Neural cell (in vitro differentiated cells): ENCODE measurements around the gene SLC25A15.

Experiments
- CTCF ChIP-seq: fragments of 450-650 bp; IDR thresholded peaks from 2 replicates; pipeline ENCODE4 v1.5.1; 2014; ENCODE audit warnings: antibody characterized with exemption, mild to moderate bottlenecking, moderate library complexity; ENCODE audit not compliant: poor library complexity, severe bottlenecking
- EZH2 ChIP-seq: fragments of 200-600, 300-800 bp; shearing (Covaris generic), sonication (generic); IDR thresholded peaks from 2 replicates; pipeline ENCODE4 v1.6.1; 2014; ENCODE audit warnings: antibody characterized with exemption, low read length, borderline replicate concordance, mild to moderate bottlenecking; ENCODE audit not compliant: insufficient read depth, poor library complexity, severe bottlenecking

DNA sequence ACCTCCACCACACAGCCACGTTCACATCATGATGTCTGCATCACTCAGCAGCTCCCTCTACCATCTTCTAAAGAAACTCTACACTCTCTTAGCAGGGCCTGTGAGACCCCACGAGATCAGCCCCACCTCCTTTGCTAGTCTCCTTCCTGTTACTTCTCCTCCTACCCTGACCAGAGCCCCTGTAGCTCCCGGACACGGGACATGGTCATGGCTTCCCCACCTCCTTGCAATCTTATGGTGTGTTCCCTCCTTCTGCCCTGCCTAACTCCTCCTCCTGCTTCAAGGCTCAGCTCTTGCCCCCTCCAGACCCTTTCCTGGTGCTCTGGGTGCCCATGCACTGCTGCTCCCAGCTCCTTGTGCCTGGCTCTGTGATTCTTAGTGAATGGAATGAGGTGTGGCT, 10.4 kb upstream of the SLC25A15 start:
- TF ChIP-seq CTCF (no peak), EZH2 (no peak)
